A549 (cell line): Measurements from ENCODE around the gene RAB6C.
"Not testable (repeated sequence)": the region's sequence is repeated elsewhere in the genome, so short reads cannot be mapped to it uniquely, and the experiment has no call there.

Experiments used
- BCL3 ChIP-seq: fragments of >200 bp; sonication (Bioruptor Twin); formaldehyde crosslinking; IDR thresholded peaks from 3 replicates; pipeline ENCODE4 v1.6.1; 2016
- EP300 ChIP-seq, 2 experiments: fragments of >200 bp; sonication (Bioruptor Twin); formaldehyde crosslinking; IDR thresholded peaks; 2 replicates in 1 of 2; 3 replicates in 1 of 2; pipeline ENCODE4 v1.6.1; 2016 to 2017
- JUN ChIP-seq, 2 experiments: fragments of >200 bp; sonication (Bioruptor Twin); formaldehyde crosslinking; IDR thresholded peaks; 2 replicates in 1 of 2; 3 replicates in 1 of 2; pipeline ENCODE4 v1.6.1; 2016 to 2017
- MAX ChIP-seq: IDR thresholded peaks from 2 replicates; pipeline ENCODE4 v1.6.1; 2012
- PHF8 ChIP-seq: fragments of 200-600 bp; sonication (generic); IDR thresholded peaks from 2 replicates; pipeline ENCODE4 v1.6.1; 2016; ENCODE audit warnings: low read depth, mild to moderate bottlenecking, antibody characterized with exemption, moderate library complexity, borderline replicate concordance
- POLR2A ChIP-seq: IDR thresholded peaks from 2 replicates; pipeline ENCODE4 v1.6.1; 2012; ENCODE audit warnings: mild to moderate bottlenecking, low read length
- RAD21 ChIP-seq, 2 experiments: fragments of >200 bp in 1 of 2; sonication (Bioruptor Twin) in 1 of 2; formaldehyde crosslinking in 1 of 2; IDR thresholded peaks in 1 of 2; conservative IDR thresholded peaks in 1 of 2; 2 replicates in 1 of 2; 3 replicates in 1 of 2; pipeline ENCODE4 v1.6.1; 2012 to 2018; ENCODE audit warnings: inconsistent platforms in 1 of 2
- RFX5 ChIP-seq: fragments of 450-650 bp; IDR thresholded peaks from 2 replicates; pipeline ENCODE4 v1.7.1; 2014; ENCODE audit warnings: antibody characterized with exemption, mild to moderate bottlenecking, moderate library complexity
- USF2 ChIP-seq: fragments of 450-650 bp; IDR thresholded peaks from 2 replicates; pipeline ENCODE4 v1.6.1; 2014; ENCODE audit warnings: antibody characterized with exemption
- TF ChIP-seq, protein P1 (sequence below): IDR thresholded peaks from 2 replicates; pipeline ENCODE4 v1.6.1; 2012
- TF ChIP-seq, protein P2 (sequence below): fragments of >200 bp; sonication (Bioruptor Twin); formaldehyde crosslinking; IDR thresholded peaks from 3 replicates; pipeline ENCODE4 v1.5.1; 2016

DNA sequence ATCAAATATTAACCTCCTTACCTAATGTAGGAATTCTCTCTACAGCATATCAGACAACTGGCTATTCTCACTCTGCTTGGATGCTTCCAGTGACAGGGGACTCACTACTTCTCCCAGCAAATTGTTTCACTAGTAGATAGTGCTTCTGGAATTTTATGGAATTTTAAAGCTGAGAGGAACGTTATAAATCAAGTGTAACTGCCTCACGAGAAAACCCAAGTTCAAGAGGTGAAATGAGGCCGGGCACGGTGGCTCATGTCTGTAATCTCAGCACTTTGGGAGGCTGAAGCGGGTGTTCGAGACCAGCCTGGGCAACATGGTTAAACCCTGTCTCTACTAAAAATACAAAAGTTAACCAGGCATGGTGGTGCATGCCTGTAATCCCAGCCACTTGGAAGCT is 23.3 kb upstream of the RAB6C start:
- TF ChIP-seq, protein P1, sequence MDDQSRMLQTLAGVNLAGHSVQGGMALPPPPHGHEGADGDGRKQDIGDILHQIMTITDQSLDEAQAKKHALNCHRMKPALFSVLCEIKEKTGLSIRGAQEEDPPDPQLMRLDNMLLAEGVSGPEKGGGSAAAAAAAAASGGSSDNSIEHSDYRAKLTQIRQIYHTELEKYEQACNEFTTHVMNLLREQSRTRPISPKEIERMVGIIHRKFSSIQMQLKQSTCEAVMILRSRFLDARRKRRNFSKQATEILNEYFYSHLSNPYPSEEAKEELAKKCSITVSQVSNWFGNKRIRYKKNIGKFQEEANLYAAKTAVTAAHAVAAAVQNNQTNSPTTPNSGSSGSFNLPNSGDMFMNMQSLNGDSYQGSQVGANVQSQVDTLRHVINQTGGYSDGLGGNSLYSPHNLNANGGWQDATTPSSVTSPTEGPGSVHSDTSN, result not testable (repeated sequence)
- TF ChIP-seq EP300 (IDR thresholded peaks at IDR 0.05); POLR2A; JUN (IDR thresholded peaks at IDR 0.05); USF2; RFX5; BCL3; RAD21 (conservative IDR thresholded peaks at IDR 0.05 in 1 of 2, IDR thresholded peaks at IDR 0.05 in 1 of 2); PHF8; MAX: not testable (repeated sequence)
- TF ChIP-seq, protein P2, sequence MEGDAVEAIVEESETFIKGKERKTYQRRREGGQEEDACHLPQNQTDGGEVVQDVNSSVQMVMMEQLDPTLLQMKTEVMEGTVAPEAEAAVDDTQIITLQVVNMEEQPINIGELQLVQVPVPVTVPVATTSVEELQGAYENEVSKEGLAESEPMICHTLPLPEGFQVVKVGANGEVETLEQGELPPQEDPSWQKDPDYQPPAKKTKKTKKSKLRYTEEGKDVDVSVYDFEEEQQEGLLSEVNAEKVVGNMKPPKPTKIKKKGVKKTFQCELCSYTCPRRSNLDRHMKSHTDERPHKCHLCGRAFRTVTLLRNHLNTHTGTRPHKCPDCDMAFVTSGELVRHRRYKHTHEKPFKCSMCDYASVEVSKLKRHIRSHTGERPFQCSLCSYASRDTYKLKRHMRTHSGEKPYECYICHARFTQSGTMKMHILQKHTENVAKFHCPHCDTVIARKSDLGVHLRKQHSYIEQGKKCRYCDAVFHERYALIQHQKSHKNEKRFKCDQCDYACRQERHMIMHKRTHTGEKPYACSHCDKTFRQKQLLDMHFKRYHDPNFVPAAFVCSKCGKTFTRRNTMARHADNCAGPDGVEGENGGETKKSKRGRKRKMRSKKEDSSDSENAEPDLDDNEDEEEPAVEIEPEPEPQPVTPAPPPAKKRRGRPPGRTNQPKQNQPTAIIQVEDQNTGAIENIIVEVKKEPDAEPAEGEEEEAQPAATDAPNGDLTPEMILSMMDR, result not testable (repeated sequence)
